Measurements from ENCODE around the gene CALCOCO1. TPM values are rescaled to one million over a fixed set of nuclear protein-coding genes. Genes with fewer than 3 reads are reported as not detected.

CALCOCO1 gene
- total and polyA plus RNA-seq, 3 donors from 2014 or later, result 120 to 167 (median 121) TPM

- no peak for DNase-seq
- intact Hi-C loops (cut with DNase I; ENCODE audit: low total_unique reads), result no loop called here
- Histone ChIP-seq H3K27me3 (no peaks in the 10 kb centered on the region), H3K4me3 (no peak overlapping the region), H3K27ac (no peak overlapping the region), H3K9me3 (no peaks in the 10 kb centered on the region), H3K4me1 (peaks cover 12% of the 10 kb centered on the region), H3K36me3 (ENCODE audit: low read depth, missing control alignments) (no peaks in the 10 kb centered on the region)
- no peak for TF ChIP-seq CTCF (IDR thresholded peaks at IDR 0.05)
- TF ChIP-seq POLR2A (IDR thresholded peaks at IDR 0.05), result no peak
- 35 to 39% methylated on average over 10 of the region's 10 CpGs for WGBS, 2 donors
Measured at GRCh38 chr12:53749986-53750811, 22.9 kb upstream of the CALCOCO1 start.

- no peaks in the 10 kb centered on the region for H3K36me3 ChIP-seq (ENCODE audit: low read depth, missing control alignments)
- no peak for DNase-seq
- H3K27ac ChIP-seq, result no peak overlapping the region
- H3K4me3 ChIP-seq, result no peak overlapping the region
- 38 to 45% methylated on average over 21 to 22 of the region's 22 CpGs for WGBS, 2 donors
- TF ChIP-seq CTCF (IDR thresholded peaks at IDR 0.05) (no peak), POLR2A (IDR thresholded peaks at IDR 0.05) (no peak)
- peaks cover 11% of the 10 kb centered on the region for H3K4me1 ChIP-seq
- intact Hi-C loops (cut with DNase I; ENCODE audit: low total_unique reads), result no loop called here
- no peaks in the 10 kb centered on the region for H3K27me3 ChIP-seq
- H3K9me3 ChIP-seq, result no peaks in the 10 kb centered on the region
Measured at GRCh38 chr12:53748072-53748840, 21.0 kb upstream of the CALCOCO1 start.

GRCh38 chr12:53747095-53747494 is 19.8 kb upstream of the CALCOCO1 start:
- 17 to 28% methylated on average over 5 of the region's 5 CpGs for WGBS, 2 donors
- no peak overlapping the region for H3K27ac ChIP-seq
- no peak for TF ChIP-seq CTCF (IDR thresholded peaks at IDR 0.05)
- intact Hi-C loops (cut with DNase I; ENCODE audit: low total_unique reads), result no loop called here
- no peaks in the 10 kb centered on the region for H3K36me3 ChIP-seq (ENCODE audit: low read depth, missing control alignments)
- H3K4me3 ChIP-seq, result no peak overlapping the region
- peaks cover 13% of the 10 kb centered on the region for H3K4me1 ChIP-seq
- no peaks in the 10 kb centered on the region for H3K27me3 ChIP-seq
- H3K9me3 ChIP-seq, result no peaks in the 10 kb centered on the region
- no peak for DNase-seq

- Histone ChIP-seq H3K4me1 (peaks cover 10% of the 10 kb centered on the region), H3K4me3 (no peak overlapping the region), H3K27me3 (no peaks in the 10 kb centered on the region), H3K27ac (no peak overlapping the region), H3K9me3 (no peaks in the 10 kb centered on the region), H3K36me3 (ENCODE audit: low read depth, missing control alignments) (no peaks in the 10 kb centered on the region)
- intact Hi-C loops (cut with DNase I; ENCODE audit: low total_unique reads), result no loop called here
- 0% methylated on average over 19 to 20 of the region's 20 CpGs for WGBS, 2 donors
- TF ChIP-seq POLR2A (IDR thresholded peaks at IDR 0.05) (no peak), CTCF (IDR thresholded peaks at IDR 0.05) (peak; percentile 99 to 100 (median 99))
- peak; percentile 95 for DNase-seq
Measured at GRCh38 chr12:53746592-53747092, 19.4 kb upstream of the CALCOCO1 start.
